Placental pericyte (primary cell): ENCODE results near the gene HSPA13. TPM values are rescaled to one million over a fixed set of nuclear protein-coding genes. Genes with fewer than 3 reads are reported as not detected.

Source experiments
- total RNA-seq: library from RNA; depleted of rRNA; stranded (reverse); fragments of >200 nt; gene quantifications from 2 replicates; pipeline ENCODE4 v1.2.3, GENCODE V29; 2012

Gene HSPA13
- total RNA-seq: 96.1 and 158 TPM in 2 replicates

DNA sequence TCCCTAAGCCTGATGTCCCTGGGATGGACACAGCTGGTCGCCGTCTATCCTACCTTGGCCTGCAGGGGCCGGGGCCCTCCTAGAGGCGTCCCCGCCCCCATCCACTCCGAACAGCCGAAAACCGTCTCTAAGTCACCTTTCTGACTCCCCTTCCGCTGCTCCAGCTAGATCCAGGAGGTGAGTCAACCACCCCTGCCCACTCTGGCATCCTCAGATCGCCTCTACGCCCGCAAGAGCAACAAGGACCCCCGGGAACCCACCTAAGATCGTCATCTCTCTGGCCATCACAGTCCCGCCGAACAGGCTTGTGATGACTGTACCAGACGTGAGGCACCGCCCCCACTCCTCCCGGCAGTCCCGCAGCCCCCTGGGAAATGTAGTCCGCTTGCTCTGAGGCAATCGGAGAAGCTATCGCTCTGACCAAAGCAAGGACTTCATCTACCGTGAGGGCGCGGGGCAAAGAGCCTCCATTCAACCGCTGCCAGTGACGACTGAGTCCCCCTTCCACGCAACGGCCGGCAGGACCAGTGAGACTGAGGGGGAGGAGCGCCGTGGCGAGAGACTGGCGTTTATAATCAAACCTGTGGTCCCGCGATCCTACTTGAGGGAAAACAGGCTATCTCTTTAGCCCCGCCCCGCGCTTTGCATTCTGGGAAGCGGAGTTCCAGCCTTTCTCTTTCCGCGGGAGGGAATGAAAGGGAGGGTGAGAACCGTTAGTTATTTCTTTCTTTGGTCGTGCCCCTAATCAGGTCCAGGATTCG is at the start of gene HSPA13:
Gene HSPA13 (minus strand): TSS at position 312 of the 761 bp plus-strand sequence. CDS start 27 bp downstream, at position 285.

Other genes with a start within 250 kb of the HSPA13 start
- gene LIPI, start 172.2 kb downstream of the HSPA13 start, total RNA-seq: not detected in 2 replicates
- gene RBM11, start 167.0 kb downstream of the HSPA13 start, total RNA-seq: not detected in 2 replicates
- gene SAMSN1, start 163.2 kb upstream of the HSPA13 start, total RNA-seq: 0.14 TPM in 1 of 2 replicates, not detected in the other